ENCODE results near the gene GDPD5.

GDPD5 gene

GRCh38 chr11:75388386-75389275, 137.1 kb downstream of the GDPD5 start:
- Histone ChIP-seq H3K23ac (ENCODE audit: low read length in 2 of 2) (no peak overlapping the region), H2AK5ac (ENCODE audit: low read length, severe bottlenecking) (peak overlapping the region; percentile 24), H3K4ac (ENCODE audit: low read depth in 1 of 2, low read length in 2 of 2) (peak overlapping the region in 1 of 2 experiments; percentile 32)

DNA sequence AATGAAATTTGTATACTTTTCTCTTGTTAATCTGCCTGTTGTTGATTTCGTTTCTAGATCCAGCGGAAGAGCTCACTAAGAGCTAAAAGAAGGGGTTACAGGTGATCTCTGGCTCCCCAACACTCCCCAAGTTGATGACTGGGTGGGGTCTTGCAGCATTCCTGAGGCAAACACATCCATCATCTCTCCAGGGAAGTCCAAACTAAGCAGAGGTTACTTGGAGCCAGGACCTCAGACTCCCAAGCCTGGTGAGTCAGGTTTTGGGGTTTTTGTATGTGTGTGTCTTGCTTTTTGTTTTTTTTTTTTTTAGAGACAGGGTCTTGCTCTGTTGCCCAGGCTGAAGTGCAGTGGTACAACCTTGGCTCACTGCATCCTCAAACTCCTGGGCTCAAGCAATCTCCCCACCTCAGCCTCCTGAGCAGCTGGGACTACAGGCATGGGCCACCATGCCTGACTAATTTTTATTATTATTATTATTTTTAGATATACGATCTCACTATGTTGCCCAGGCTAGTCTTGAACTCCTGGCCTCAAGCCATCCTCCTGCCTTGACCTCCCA, 137.9 kb downstream of the GDPD5 start:
- peak overlapping the region; percentile 95 for H2AK5ac ChIP-seq (ENCODE audit: low read length, severe bottlenecking)
- H3K4ac ChIP-seq (ENCODE audit: low read depth in 1 of 2, low read length in 2 of 2): no peak overlapping the region
- no peaks in the 10 kb centered on the region for H3K36me3 ChIP-seq (ENCODE audit: control insufficient read depth in 1 of 2, insufficient read depth in 2 of 2, low read depth in 1 of 2, low read length in 2 of 2)
- H3K18ac ChIP-seq (ENCODE audit: low read depth in 1 of 2, low read length in 2 of 2): no peak overlapping the region
- H3K79me1 ChIP-seq (replicated peaks; ENCODE audit: low read length, poor library complexity, severe bottlenecking): no peaks in the 10 kb centered on the region
- no peak overlapping the region for H3K4me3 ChIP-seq (ENCODE audit: insufficient read depth in 1 of 2, low read depth in 1 of 2, low read length in 2 of 2)
- peak overlapping the region; percentile 84 for H3K27ac ChIP-seq (ENCODE audit: low read length, poor library complexity, severe bottlenecking)
- H3K14ac ChIP-seq (ENCODE audit: low read length in 2 of 2): no peak overlapping the region
- no peak overlapping the region for H4K91ac ChIP-seq (ENCODE audit: low read length)
- H2AFZ ChIP-seq (ENCODE audit: low read depth, low read length): no peak overlapping the region
- DNase-seq: no peak
- H4K8ac ChIP-seq (ENCODE audit: low read length): no peak overlapping the region
- H3K9ac ChIP-seq (ENCODE audit: low read length): no peak overlapping the region
- H2BK5ac ChIP-seq (ENCODE audit: low read depth, low read length, poor library complexity, severe bottlenecking): no peak overlapping the region
- no peak overlapping the region for H2BK120ac ChIP-seq (ENCODE audit: low read depth, low read length)
- 87% methylated on average over 2 of the region's 3 CpGs for WGBS
- H2BK15ac ChIP-seq (ENCODE audit: low read depth, poor library complexity, severe bottlenecking): no peak overlapping the region
- H3K4me1 ChIP-seq (ENCODE audit: control insufficient read depth, insufficient read depth, low read depth, low read length): peaks cover 18% of the 10 kb centered on the region
- peak overlapping the region in 1 of 2 experiments; percentile 70 for H2BK12ac ChIP-seq (ENCODE audit: low read length in 2 of 2)
- no peaks in the 10 kb centered on the region for H3K27me3 ChIP-seq (ENCODE audit: control insufficient read depth in 1 of 2, insufficient read depth in 1 of 2, low read length in 2 of 2)
- H3K4me2 ChIP-seq (ENCODE audit: low read length, poor library complexity, severe bottlenecking): no peak overlapping the region
- H3K23ac ChIP-seq (ENCODE audit: low read length in 2 of 2): no peak overlapping the region
- no peaks in the 10 kb centered on the region for H3K9me3 ChIP-seq (ENCODE audit: control insufficient read depth, low read length)

More at GRCh38 chr11:75388386-75389275, 137.1 kb downstream of the GDPD5 start:
- peaks cover 15% of the 10 kb centered on the region for H3K4me1 ChIP-seq (ENCODE audit: control insufficient read depth, insufficient read depth, low read depth, low read length)
- H3K27me3 ChIP-seq (ENCODE audit: control insufficient read depth in 1 of 2, insufficient read depth in 1 of 2, low read length in 2 of 2): no peaks in the 10 kb centered on the region
- no peak overlapping the region for H2BK5ac ChIP-seq (ENCODE audit: low read depth, low read length, poor library complexity, severe bottlenecking)
- DNase-seq: peak; percentile 82
- H2BK12ac ChIP-seq (ENCODE audit: low read length in 2 of 2): peak overlapping the region in 1 of 2 experiments; percentile 93
- H3K36me3 ChIP-seq (ENCODE audit: control insufficient read depth in 1 of 2, insufficient read depth in 2 of 2, low read depth in 1 of 2, low read length in 2 of 2): no peaks in the 10 kb centered on the region
- H2BK15ac ChIP-seq (ENCODE audit: low read depth, poor library complexity, severe bottlenecking): no peak overlapping the region
- H2AFZ ChIP-seq (ENCODE audit: low read depth, low read length): no peak overlapping the region
- no peak overlapping the region for H3K4me3 ChIP-seq (ENCODE audit: insufficient read depth in 1 of 2, low read depth in 1 of 2, low read length in 2 of 2)
- H3K9me3 ChIP-seq (ENCODE audit: control insufficient read depth, low read length): no peaks in the 10 kb centered on the region
- H3K9ac ChIP-seq (ENCODE audit: low read length): peak overlapping the region; percentile 46
- H2BK120ac ChIP-seq (ENCODE audit: low read depth, low read length): no peak overlapping the region
- 33% methylated on average over 8 of the region's 9 CpGs for WGBS
- no peaks in the 10 kb centered on the region for H3K79me1 ChIP-seq (replicated peaks; ENCODE audit: low read length, poor library complexity, severe bottlenecking)
- peak overlapping the region; percentile 40 for H3K4me2 ChIP-seq (ENCODE audit: low read length, poor library complexity, severe bottlenecking)
- peak overlapping the region; percentile 4 for H3K27ac ChIP-seq (ENCODE audit: low read length, poor library complexity, severe bottlenecking)
- no peak overlapping the region for H4K91ac ChIP-seq (ENCODE audit: low read length)
- H3K14ac ChIP-seq (ENCODE audit: low read length in 2 of 2): peak overlapping the region in 1 of 2 experiments; percentile 61
- H3K18ac ChIP-seq (ENCODE audit: low read depth in 1 of 2, low read length in 2 of 2): peak overlapping the region; percentile 37 to 84
- peak overlapping the region; percentile 55 for H4K8ac ChIP-seq (ENCODE audit: low read length)

GRCh38 chr11:75386942-75387630, 138.7 kb downstream of the GDPD5 start:
- Histone ChIP-seq H3K9me3 (ENCODE audit: control insufficient read depth, low read length) (no peaks in the 10 kb centered on the region), H3K4me1 (ENCODE audit: control insufficient read depth, insufficient read depth, low read depth, low read length) (peaks cover 18% of the 10 kb centered on the region), H3K27me3 (ENCODE audit: control insufficient read depth in 1 of 2, insufficient read depth in 1 of 2, low read length in 2 of 2) (no peaks in the 10 kb centered on the region), H3K4ac (ENCODE audit: low read depth in 1 of 2, low read length in 2 of 2) (no peak overlapping the region), H3K27ac (ENCODE audit: low read length, poor library complexity, severe bottlenecking) (peak overlapping the region; percentile 84), H2BK15ac (ENCODE audit: low read depth, poor library complexity, severe bottlenecking) (no peak overlapping the region), H2AK5ac (ENCODE audit: low read length, severe bottlenecking) (no peak overlapping the region), H3K14ac (ENCODE audit: low read length in 2 of 2) (no peak overlapping the region), H2AFZ (ENCODE audit: low read depth, low read length) (no peak overlapping the region), H3K23ac (ENCODE audit: low read length in 2 of 2) (no peak overlapping the region), H3K4me3 (ENCODE audit: insufficient read depth in 1 of 2, low read depth in 1 of 2, low read length in 2 of 2) (no peak overlapping the region), H3K4me2 (ENCODE audit: low read length, poor library complexity, severe bottlenecking) (no peak overlapping the region), H3K9ac (ENCODE audit: low read length) (no peak overlapping the region), H4K91ac (ENCODE audit: low read length) (no peak overlapping the region), H4K8ac (ENCODE audit: low read length) (no peak overlapping the region), H3K79me1 (replicated peaks; ENCODE audit: low read length, poor library complexity, severe bottlenecking) (no peaks in the 10 kb centered on the region), H3K18ac (ENCODE audit: low read depth in 1 of 2, low read length in 2 of 2) (no peak overlapping the region), H2BK12ac (ENCODE audit: low read length in 2 of 2) (peak overlapping the region in 1 of 2 experiments; percentile 3), H2BK5ac (ENCODE audit: low read depth, low read length, poor library complexity, severe bottlenecking) (peak overlapping the region; percentile 9), H3K36me3 (ENCODE audit: control insufficient read depth in 1 of 2, insufficient read depth in 2 of 2, low read depth in 1 of 2, low read length in 2 of 2) (no peaks in the 10 kb centered on the region), H2BK120ac (ENCODE audit: low read depth, low read length) (no peak overlapping the region)
- DNase-seq: peak; percentile 44
- WGBS: 35% methylated on average over 3 of the region's 3 CpGs
